ENCODE measurements around the gene DAAM1. TPM values are rescaled to one million over a fixed set of nuclear protein-coding genes. Genes with fewer than 3 reads are reported as not detected.

The DAAM1 gene
- polyA plus RNA-seq, 1 donor from 2014 or later, result 161 TPM

GRCh38 chr14:59297071-59297776 lies 108.8 kb downstream of the DAAM1 start:
- H3K9ac ChIP-seq (ENCODE audit: low read length), result no peak overlapping the region

GRCh38 chr14:59299731-59300130 lies 111.3 kb downstream of the DAAM1 start:
- Histone ChIP-seq H3K36me3 (ENCODE audit: insufficient read depth, low read length) (no peaks in the 10 kb centered on the region), H3K4me2 (ENCODE audit: low read length) (no peak overlapping the region), H3K79me2 (replicated peaks; ENCODE audit: insufficient read depth, low read length) (no peaks in the 10 kb centered on the region), H3K27me3 (ENCODE audit: insufficient read depth, low read depth, low read length) (no peaks in the 10 kb centered on the region), H3K27ac (ENCODE audit: low read length) (no peak overlapping the region), H3F3A (ENCODE audit: insufficient read depth, low read length, poor library complexity, severe bottlenecking) (no peaks in the 10 kb centered on the region), H3K9ac (ENCODE audit: low read length) (no peak overlapping the region), H3K9me2 (ENCODE audit: insufficient read depth, low read length) (no peaks in the 10 kb centered on the region), H2AFZ (ENCODE audit: low read depth, low read length) (no peak overlapping the region), H3K4me3 (ENCODE audit: low read length) (no peak overlapping the region), H3K9me3 (ENCODE audit: low read length) (no peaks in the 10 kb centered on the region), H4K20me1 (ENCODE audit: insufficient read depth) (peaks cover 4% of the 10 kb centered on the region)
- TF ChIP-seq POLR2AphosphoS5 (IDR thresholded peaks at IDR 0.05) (no peak), RAD21 (conservative IDR thresholded peaks at IDR 0.05) (no peak), EP300 (conservative IDR thresholded peaks at IDR 0.05; ENCODE audit: poor library complexity, severe bottlenecking) (no peak), CTCF (IDR thresholded peaks at IDR 0.05; ENCODE audit: poor library complexity, severe bottlenecking) (no peak), REST (IDR thresholded peaks at IDR 0.05; ENCODE audit: borderline replicate concordance) (no peak), EZH2 (IDR thresholded peaks at IDR 0.05; ENCODE audit: borderline replicate concordance, insufficient read depth, low read length, poor library complexity, severe bottlenecking) (no peak), MXI1 (conservative IDR thresholded peaks at IDR 0.05; ENCODE audit: poor library complexity, severe bottlenecking) (no peak), TAF1 (IDR thresholded peaks at IDR 0.05; ENCODE audit: low read depth) (no peak), SMC3 (conservative IDR thresholded peaks at IDR 0.05; ENCODE audit: poor library complexity) (no peak)

More at GRCh38 chr14:59297071-59297776, 108.8 kb downstream of the DAAM1 start:
- Histone ChIP-seq H3F3A (ENCODE audit: insufficient read depth, low read length, poor library complexity, severe bottlenecking) (no peaks in the 10 kb centered on the region), H3K79me2 (replicated peaks; ENCODE audit: insufficient read depth, low read length) (no peaks in the 10 kb centered on the region), H3K9me2 (ENCODE audit: insufficient read depth, low read length) (no peaks in the 10 kb centered on the region), H3K36me3 (ENCODE audit: insufficient read depth, low read length) (peaks cover 3% of the 10 kb centered on the region), H2AFZ (ENCODE audit: low read depth, low read length) (no peak overlapping the region), H4K20me1 (ENCODE audit: insufficient read depth) (peaks cover 4% of the 10 kb centered on the region), H3K27me3 (ENCODE audit: insufficient read depth, low read depth, low read length) (no peaks in the 10 kb centered on the region), H3K27ac (ENCODE audit: low read length) (no peak overlapping the region), H3K4me2 (ENCODE audit: low read length) (no peak overlapping the region), H3K4me3 (ENCODE audit: low read length) (no peak overlapping the region), H3K9me3 (ENCODE audit: low read length) (no peaks in the 10 kb centered on the region)
- no peak for TF ChIP-seq EP300 (conservative IDR thresholded peaks at IDR 0.05; ENCODE audit: poor library complexity, severe bottlenecking)

Measured in neural cell (in vitro differentiated cells).